AG04450 (cell line): Measurements from ENCODE around the gene PTPRE. TPM values are rescaled to one million over a fixed set of nuclear protein-coding genes. Genes with fewer than 3 reads are reported as not detected.

Source experiments
- CTCF ChIA-PET: fragments of 300-600, 350-600 bp; formaldehyde crosslinking; extraction: SDS; loops from one replicate; lab custom pipeline; 2022; ENCODE audit warnings: antibody characterized with exemption, inconsistent platforms; lab: Charles Lee
- POLR2A ChIA-PET: fragments of 350-600 bp; formaldehyde crosslinking; extraction: SDS; loops from one replicate; lab custom pipeline; 2021; ENCODE audit warnings: antibody characterized with exemption, inconsistent platforms; lab: Yijun Ruan, JAX
- DNase-seq: peaks from one replicate; pipeline ENCODE4 v3.0.0-alpha.2; 2011; ENCODE audit warnings: low read depth, low spot score
- H3K27ac ChIP-seq: one replicate; pipeline ENCODE4 v1.5.1; 2012; ENCODE audit warnings: low read depth, low read length, control low read depth
- H3K27me3 ChIP-seq: one replicate; pipeline ENCODE4 v1.6.0; 2012; ENCODE audit warnings: low read length; ENCODE audit not compliant: control insufficient read depth, insufficient read depth
- H3K4me3 ChIP-seq: 2 replicates; pipeline ENCODE4 v1.5.1; 2011; ENCODE audit warnings: mild to moderate bottlenecking, low read depth, low read length, control low read depth
- H3K9me3 ChIP-seq: 2 replicates; pipeline ENCODE4 v1.5.1; 2012; ENCODE audit warnings: low read length; ENCODE audit not compliant: control insufficient read depth, insufficient read depth
- polyA plus RNA-seq: library from polyadenylated mRNA; depleted of rRNA; stranded (reverse); fragments of >200 nt; gene quantifications from 2 replicates; pipeline ENCODE4 v1.2.3, GENCODE V29; 2011
- TF ChIP-seq, protein P1 (sequence below): IDR thresholded peaks from 2 replicates; pipeline ENCODE4 v1.5.1; 2011; ENCODE audit warnings: low read depth, low read length, control low read depth, inconsistent platforms

The PTPRE gene
- polyA plus RNA-seq, 1 experiment = 0.38 TPM

DNA sequence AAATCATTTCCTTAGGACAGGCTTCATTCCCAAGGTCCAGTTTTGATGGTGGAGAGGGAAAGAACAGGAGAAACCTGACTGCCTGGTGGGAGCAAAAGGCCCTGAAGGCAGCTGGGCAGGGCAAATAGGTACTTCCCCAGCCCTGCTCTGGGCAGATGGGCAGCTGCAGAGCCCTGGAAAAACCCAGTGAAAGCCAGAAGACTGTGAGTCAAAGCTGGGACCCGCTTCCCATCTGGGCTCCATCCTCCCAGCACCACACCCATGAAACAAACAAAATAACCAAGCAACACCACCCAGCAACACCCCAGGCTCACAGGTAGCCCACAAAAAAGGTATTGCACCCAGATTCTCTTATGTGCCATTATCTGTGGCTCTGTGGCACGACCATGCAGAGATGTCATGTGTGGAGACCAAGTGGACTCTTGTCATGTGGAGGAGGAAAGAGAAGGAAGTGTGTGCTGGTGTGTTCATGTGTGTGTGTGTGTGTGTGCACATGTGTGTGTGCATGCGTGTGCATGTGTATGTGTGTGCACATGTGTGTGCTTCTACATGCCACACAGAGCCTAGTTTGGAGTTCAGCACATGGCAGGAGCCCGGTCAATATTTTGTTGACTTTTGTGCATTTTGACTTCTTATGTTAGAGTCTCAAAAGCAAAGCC lies 24.0 kb upstream of the PTPRE start:
- Histone ChIP-seq H3K4me3 (no peak overlapping the region), H3K27ac (no peak overlapping the region), H3K27me3 (no peaks in the 10 kb centered on the region), H3K9me3 (peaks cover 23% of the 10 kb centered on the region)
- CTCF ChIA-PET = no interaction called here
- no peak for DNase-seq
- POLR2A ChIA-PET = no interaction called here
- TF ChIP-seq, protein P1, sequence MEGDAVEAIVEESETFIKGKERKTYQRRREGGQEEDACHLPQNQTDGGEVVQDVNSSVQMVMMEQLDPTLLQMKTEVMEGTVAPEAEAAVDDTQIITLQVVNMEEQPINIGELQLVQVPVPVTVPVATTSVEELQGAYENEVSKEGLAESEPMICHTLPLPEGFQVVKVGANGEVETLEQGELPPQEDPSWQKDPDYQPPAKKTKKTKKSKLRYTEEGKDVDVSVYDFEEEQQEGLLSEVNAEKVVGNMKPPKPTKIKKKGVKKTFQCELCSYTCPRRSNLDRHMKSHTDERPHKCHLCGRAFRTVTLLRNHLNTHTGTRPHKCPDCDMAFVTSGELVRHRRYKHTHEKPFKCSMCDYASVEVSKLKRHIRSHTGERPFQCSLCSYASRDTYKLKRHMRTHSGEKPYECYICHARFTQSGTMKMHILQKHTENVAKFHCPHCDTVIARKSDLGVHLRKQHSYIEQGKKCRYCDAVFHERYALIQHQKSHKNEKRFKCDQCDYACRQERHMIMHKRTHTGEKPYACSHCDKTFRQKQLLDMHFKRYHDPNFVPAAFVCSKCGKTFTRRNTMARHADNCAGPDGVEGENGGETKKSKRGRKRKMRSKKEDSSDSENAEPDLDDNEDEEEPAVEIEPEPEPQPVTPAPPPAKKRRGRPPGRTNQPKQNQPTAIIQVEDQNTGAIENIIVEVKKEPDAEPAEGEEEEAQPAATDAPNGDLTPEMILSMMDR = no peak

DNA sequence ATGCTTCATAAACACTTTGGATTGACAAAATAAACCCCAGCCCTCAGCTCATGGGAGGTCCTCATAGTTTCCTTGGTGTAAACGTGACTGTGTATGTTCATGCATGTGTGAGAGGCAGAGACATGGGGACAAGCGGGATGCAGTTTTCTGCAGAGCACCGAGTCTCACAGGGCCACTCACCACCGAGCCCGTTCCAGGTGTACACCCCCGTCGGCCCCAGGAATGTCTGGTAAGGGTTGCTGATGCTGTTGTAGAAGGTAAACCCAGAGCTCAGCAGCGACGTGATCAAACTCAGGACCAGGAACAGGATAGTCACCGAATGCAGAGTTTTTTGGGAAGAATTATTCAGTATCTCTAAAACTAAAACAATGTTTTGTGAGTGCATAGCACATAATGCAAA lies 23.4 kb upstream of the PTPRE start:
- POLR2A ChIA-PET = no interaction called here
- CTCF ChIA-PET = no interaction called here
- H3K4me3 ChIP-seq = no peak overlapping the region
- H3K27ac ChIP-seq = no peak overlapping the region
- DNase-seq = no peak
- no peaks in the 10 kb centered on the region for H3K27me3 ChIP-seq
- TF ChIP-seq, protein P1 = no peak
- H3K9me3 ChIP-seq = peaks cover 24% of the 10 kb centered on the region

DNA sequence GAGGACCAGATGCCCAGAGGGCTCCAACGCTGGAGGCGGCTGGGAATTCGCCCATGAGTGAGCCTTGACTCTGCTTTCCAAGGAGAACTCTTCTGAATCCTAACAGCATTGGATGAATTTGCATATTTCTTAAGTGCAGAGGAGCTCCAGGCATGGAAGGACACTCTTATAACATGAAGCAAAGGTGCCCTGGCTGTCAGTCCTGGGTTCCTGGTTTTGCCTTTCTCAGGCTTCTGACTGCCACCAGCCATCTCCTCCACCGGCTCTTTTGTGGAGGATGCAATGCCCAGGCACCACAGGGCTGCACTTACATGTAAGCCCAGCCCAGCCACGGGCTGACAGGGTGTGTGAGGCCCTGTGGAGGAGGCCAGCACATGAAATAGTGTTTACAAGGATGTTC lies 22.4 kb upstream of the PTPRE start:
- H3K27me3 ChIP-seq = no peaks in the 10 kb centered on the region

DNA sequence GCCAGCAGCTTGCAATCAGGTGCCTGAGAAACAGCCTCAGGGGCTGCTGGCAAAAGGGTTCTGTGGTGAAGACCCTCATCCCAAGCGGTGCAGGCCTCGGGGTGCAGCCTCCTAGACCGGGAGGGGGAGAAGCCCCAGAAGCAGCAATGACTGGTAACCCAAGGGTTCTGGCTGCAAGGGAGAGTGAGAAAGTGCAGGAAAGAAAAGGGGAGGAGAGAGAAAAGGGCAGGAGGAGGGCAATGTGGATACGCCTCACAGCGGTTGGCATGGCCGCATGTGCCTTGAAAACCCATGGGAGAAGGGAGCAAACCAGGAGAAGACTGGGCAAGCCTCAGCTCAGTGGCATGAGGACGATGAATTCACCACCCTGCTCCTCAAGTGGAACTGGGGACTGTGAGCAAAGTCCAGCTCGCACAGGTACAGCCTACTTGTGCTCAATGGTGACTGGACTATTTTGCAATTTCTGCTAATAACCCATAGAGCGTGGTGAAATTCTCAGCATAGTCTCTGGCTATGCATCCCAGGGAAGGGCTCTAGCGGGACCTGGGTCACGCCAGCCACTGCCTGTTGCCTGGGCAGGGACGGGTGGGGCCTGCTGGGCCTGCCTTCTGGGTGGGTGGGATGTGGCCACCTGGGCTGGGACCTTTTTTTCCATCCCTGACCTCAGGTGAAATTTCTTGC lies 20.4 kb upstream of the PTPRE start:
- ChIA-PET POLR2A (no interaction called here), CTCF (no interaction called here)
- H3K27ac ChIP-seq = no peak overlapping the region
- no peak for DNase-seq
- H3K27me3 ChIP-seq = no peaks in the 10 kb centered on the region
- peaks cover 14% of the 10 kb centered on the region for H3K9me3 ChIP-seq
- no peak overlapping the region for H3K4me3 ChIP-seq
- TF ChIP-seq, protein P1 = no peak

More for the DNA sequence above, 22.4 kb upstream of the PTPRE start:
- TF ChIP-seq, protein P1 = no peak
- Histone ChIP-seq H3K9me3 (peaks cover 24% of the 10 kb centered on the region), H3K4me3 (no peak overlapping the region), H3K27ac (no peak overlapping the region)
- ChIA-PET POLR2A (no interaction called here), CTCF (no interaction called here)
- no peak for DNase-seq
